HG03280 (cell line): Measurements from ENCODE around the gene PNLIPRP3.

Experiments used
- ATAC-seq: cut with Tn5 transposase; IDR thresholded peaks from one replicate; pipeline ENCODE4 v1.9.1; 2021; ENCODE audit warnings: mild to moderate bottlenecking, moderate library complexity; ENCODE audit not compliant: unreplicated experiment

Gene PNLIPRP3

GRCh38 chr10:116444527-116445142 is 17.0 kb downstream of the PNLIPRP3 start:
- peak; percentile 82 for ATAC-seq

DNA sequence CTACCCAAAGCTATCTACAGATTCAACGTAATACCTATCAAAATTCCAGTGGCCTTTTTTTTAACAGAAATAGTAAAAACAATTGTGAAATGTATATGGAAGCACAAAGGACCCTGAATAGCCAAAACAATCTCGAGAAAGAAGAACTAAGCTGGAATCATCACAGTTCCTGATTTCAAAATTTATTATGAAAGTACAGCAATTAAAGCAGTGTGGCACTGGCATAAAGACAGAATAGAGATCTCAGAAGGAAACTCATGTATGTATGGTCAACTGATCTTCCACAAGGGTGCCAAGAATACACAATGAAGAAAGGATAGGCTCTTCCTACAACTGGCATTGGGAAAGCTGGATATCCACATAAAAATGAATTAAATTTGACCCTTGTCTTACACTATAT is 23.2 kb downstream of the PNLIPRP3 start:
- no peak for ATAC-seq

GRCh38 chr10:116451711-116452337 is 24.2 kb downstream of the PNLIPRP3 start:
- ATAC-seq = no peak

- no peak for ATAC-seq
Measured at GRCh38 chr10:116452338-116452720, 24.7 kb downstream of the PNLIPRP3 start.

GRCh38 chr10:116457488-116457887 is 29.8 kb downstream of the PNLIPRP3 start:
- no peak for ATAC-seq

DNA sequence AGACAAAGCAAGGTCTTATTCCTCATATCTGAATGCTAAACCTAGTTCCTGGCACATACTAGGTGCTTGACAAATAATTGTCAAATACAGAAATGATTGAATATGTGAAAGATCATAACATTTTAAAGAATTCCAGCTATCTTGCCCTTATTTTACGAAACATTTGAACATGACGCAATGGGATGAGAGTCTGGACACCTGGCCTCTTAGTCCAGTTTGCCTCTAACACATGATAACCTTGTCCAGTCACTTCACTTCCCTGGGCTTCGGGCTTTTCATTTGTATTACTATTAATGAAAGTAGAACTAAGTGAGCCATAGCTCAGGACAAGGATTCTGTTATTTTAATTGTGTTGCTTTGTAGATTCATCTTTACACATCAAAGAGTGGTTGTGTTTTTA is 32.6 kb downstream of the PNLIPRP3 start:
- ATAC-seq = no peak

DNA sequence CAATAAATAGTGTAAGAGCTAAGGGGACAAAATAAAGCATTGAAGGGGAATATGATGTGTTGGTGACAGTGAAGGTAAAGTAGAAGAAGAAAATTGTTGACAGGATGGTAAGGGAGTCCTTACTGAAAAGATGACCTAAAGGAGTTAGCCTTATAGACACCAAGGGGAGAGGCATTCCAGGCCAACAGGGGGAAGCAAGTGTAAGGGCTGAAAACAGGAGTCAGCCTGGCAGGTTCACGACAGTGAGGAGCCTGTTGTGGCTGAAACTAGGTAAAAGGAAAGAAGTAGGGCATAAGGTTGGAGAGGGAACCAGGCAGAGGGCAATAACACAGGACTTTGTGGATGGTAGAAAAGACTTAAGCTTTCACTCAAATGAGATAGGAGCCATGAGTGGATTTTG is 34.0 kb downstream of the PNLIPRP3 start:
- ATAC-seq = no peak

DNA sequence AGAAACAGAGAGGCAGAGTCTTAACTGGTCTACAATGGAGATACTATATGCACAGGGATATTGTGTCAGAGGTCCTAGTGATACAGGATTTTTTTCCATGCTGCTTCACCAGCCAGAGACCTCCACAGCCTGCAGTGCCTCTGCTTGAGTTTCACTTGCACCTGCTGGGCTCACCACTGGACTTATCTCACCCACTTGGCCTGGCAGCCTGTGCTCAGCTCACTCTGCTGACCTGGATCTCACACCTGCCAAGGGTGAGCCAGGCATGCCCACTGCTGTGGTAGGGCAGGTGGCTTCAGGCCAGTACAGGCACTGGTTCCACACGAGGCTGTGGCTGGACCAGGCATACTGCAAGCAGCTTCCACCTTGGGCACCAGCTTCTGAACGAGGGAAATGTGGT is 36.6 kb downstream of the PNLIPRP3 start:
- ATAC-seq = no peak

DNA sequence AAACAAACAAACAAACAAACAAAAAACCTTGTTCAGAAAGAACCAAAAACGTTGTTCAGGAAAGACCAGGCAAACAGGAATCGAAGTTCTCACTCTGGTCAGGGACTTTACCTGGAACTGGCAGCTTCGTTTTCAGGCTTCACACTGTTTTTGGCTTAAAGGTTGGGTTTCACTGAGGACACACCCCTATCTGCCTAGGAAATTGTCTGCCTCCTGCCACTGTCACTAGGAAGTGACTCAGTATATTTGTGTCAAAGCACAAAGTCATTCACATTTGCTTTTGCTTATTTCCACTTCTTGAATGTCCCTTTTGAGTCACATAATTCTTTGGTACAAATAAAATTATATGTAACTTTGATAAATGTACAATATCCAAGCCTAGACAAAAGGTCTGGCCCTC is 37.9 kb downstream of the PNLIPRP3 start:
- ATAC-seq = no peak

- no peak for ATAC-seq
Measured at GRCh38 chr10:116466715-116467422, 39.2 kb downstream of the PNLIPRP3 start.

GRCh38 chr10:116469437-116469836 is 41.8 kb downstream of the PNLIPRP3 start:
- no peak for ATAC-seq

DNA sequence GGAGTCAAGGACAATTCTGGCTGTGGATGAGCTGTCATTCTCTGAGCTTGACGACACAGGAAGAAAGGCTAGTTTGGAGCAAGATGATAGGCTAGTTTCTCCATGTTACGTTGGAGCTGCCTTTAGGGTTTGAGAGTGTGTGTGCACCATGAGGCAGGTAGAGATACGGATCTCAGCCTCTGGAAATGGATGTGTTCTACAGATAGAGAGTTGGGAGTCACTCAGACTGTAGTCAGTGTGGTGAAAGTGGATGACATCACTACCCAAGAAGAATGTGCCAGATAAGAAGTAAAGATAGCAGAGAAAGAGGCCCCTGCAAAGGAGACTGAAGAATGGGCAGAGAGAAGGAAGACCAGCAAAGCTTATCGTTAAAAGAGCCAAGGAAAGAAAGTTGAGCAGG is 42.4 kb downstream of the PNLIPRP3 start:
- ATAC-seq = no peak

DNA sequence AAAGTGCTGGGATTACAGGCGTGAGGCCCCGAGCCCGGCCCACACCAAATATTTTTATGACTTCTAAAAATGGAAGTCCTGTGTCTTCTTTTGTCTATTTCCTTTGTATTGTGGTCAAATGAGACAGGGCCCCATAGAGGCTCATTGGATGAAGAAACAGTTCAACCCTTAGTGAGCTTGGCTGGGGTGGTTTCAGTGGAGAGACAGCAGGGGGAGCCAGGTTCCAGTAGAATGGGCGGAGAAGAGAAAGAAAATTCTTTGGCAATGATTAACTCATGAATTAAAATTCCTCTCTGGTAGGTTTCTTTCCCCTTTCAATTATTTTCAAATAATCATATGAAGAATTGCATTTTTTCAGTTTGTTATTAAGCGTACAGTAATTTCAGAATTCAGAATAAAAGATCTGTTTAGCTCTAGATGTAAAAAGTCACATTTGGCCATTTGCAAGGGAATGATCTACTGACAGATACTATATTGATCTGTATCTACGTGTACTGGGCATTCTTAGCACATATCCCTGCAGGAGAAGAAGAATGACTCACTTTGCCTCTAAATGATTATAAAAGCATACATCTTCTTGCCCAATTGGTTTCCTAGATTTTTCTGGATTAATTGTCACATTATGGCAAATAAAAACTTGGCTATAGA is 43.2 kb downstream of the PNLIPRP3 start:
- ATAC-seq = no peak

DNA sequence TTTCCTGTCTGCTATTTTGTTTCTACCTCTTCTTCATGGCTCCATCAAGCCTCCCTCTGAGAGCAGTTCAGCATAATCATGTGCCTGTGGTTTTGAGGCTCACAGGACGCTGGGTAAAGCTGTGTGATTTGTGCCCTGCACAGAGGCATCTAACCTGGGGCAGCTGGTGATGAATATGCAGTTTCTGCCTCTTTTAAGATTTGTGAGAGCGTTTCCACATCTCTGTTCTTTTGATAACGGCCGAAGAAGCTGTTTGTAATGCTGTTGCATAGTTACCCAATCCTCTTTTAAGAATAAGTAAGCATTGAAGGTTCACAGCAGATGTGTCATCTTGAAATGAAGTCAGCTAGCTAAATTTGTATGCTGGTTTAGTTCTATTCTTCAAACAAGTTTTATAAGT is 45.2 kb downstream of the PNLIPRP3 start:
- no peak for ATAC-seq

- ATAC-seq = no peak
Measured at GRCh38 chr10:116475866-116476265, 48.2 kb downstream of the PNLIPRP3 start.

DNA sequence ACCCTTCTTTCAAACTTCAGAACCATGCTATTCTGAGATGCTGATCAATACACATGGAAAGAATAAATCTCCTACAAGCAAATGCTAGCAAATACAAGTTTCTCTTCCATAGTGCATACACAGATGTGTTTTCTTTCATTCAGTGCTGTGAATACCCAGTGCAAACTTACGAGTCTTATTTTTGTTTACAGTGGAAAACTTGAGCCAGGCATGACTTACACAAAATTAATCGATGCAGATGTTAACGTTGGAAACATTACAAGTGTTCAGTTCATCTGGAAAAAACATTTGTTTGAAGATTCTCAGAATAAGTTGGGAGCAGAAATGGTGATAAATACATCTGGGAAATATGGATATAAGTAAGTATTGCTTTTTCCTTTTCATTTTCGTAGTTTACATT is 48.8 kb downstream of the PNLIPRP3 start:
- ATAC-seq = no peak

DNA sequence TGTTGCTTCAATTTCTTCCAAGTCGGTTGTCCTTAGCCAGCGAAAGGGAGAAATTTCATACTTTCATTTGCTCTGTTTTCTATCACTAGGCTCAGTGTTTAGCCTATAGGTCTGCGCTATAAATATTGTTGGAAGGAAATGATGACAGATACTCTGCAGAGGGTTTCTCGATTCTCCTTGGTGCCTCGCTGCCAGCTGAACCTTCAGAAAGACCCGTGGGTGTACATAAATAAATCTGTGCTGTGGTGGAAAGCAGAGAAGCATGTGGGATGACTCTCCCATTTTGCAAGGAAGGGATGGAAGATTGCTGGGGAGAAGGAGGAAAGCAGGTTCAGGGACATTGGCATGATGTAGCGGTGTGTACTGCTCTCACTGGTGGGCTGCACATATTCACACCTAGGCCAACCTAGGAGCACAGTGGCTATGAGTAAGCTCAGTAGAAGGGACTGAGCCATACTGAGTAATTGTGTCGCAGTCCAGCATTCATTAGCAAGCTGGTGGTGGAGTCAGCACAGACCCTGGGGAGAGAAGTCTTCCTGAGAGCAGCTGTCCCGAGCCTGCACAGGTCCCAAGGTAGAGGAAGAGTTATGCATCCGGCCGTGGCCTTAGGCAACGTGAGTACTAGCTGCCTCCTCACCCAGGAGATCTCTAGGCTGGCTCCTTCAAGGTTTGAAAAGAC is 50.5 kb downstream of the PNLIPRP3 start:
- ATAC-seq = no peak

DNA sequence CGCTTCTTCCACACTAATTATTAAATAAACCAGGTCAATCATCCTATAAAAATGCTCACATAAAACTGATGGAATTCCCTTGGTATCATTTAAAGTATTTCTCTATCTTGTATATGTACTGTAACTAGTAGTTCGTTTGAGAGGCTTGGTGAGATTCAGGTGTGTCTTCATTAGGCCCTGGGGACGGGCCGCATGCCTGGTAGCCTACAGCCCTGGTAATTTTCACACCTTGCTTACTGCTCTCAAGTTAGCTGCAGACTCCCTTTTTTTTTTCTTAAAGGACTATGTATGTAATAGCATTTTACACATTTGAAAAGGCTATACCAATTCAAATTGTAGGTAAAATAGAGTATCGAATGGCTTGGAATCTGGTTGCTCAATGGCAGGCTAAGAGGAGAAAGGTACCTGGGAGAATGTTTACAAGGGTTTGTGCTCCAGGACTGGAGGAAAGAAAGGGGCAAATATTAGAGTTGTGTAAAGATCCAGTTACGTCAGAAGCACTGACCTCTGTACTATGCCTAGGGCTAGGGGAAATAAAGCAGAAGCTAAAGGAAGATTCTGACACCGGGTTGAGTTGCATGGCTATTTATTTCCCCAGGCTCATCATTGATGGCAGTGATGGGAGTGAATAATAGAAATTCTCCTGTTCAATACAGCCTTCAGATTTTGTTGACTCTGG is 59.3 kb downstream of the PNLIPRP3 start:
- ATAC-seq = no peak

- no peak for ATAC-seq
Measured at GRCh38 chr10:116487522-116488430, 60.1 kb downstream of the PNLIPRP3 start.

GRCh38 chr10:116489460-116489859 is 61.8 kb downstream of the PNLIPRP3 start:
- no peak for ATAC-seq
